ENCODE results near the gene DUS1L. TPM values are rescaled to one million over a fixed set of nuclear protein-coding genes. Genes with fewer than 3 reads are reported as not detected.

The DUS1L gene
- total and polyA plus RNA-seq, 12 donors, result 34.1 to 191 (median 44.1) TPM

- peaks cover 5 to 87% (median 55%) of the 10 kb centered on the region in 9 donors for H3K36me3 ChIP-seq
- DNase-seq, result no peak
- 94 to 95% methylated on average over 19 to 20 of the region's 20 CpGs for WGBS, 2 donors
Measured at GRCh38 chr17:82092628-82092994, 27.0 kb upstream of the DUS1L start.

GRCh38 chr17:82092094-82092586, 26.5 kb upstream of the DUS1L start:
- Histone ChIP-seq H3K9me3 (no peaks in the 10 kb centered on the region), H3K4me1 (peaks cover 6 to 12% (median 10%) of the 10 kb centered on the region in 9 donors), H3K27ac (no peak overlapping the region), H3K36me3 (peaks cover 5 to 92% (median 59%) of the 10 kb centered on the region in 9 donors), H3K4me3 (no peak overlapping the region), H3K27me3 (no peaks in the 10 kb centered on the region)
- TF ChIP-seq CTCF (IDR thresholded peaks at IDR 0.05), result no peak
- intact Hi-C loops (cut with DNase I), result no loop called here
- ATAC-seq (no peak), DNase-seq (no peak)
- 89 to 95% methylated on average over 20 to 23 of the region's 23 CpGs for WGBS, 2 donors

More at GRCh38 chr17:82092628-82092994, 27.0 kb upstream of the DUS1L start:
- H3K4me1 ChIP-seq, result peaks cover 6 to 17% (median 12%) of the 10 kb centered on the region in 9 donors
- no peaks in the 10 kb centered on the region for H3K27me3 ChIP-seq
- ATAC-seq, result no peak
- H3K27ac ChIP-seq, result no peak overlapping the region
- no peak for TF ChIP-seq CTCF (IDR thresholded peaks at IDR 0.05)
- no peaks in the 10 kb centered on the region for H3K9me3 ChIP-seq
- H3K4me3 ChIP-seq, result no peak overlapping the region
- intact Hi-C loops (cut with DNase I), result no loop called here

- Histone ChIP-seq H3K9me3 (no peaks in the 10 kb centered on the region), H3K27me3 (no peaks in the 10 kb centered on the region), H3K36me3 (peaks cover 5 to 99% (median 66%) of the 10 kb centered on the region in 9 donors), H3K4me1 (peaks cover under 1 to 6% (median 3%) of the 10 kb centered on the region in 9 donors), H3K4me3 (no peak overlapping the region), H3K27ac (no peak overlapping the region)
- DNase-seq, result peak in 1 of 2 donors; percentile 8
- WGBS, 2 donors, result 95 to 97% methylated on average over 37 of the region's 37 CpGs
- intact Hi-C loops (cut with DNase I), result no loop called here
- TF ChIP-seq CTCF (IDR thresholded peaks at IDR 0.05), result no peak
- ATAC-seq, result no peak
Measured at GRCh38 chr17:82091264-82092066, 25.9 kb upstream of the DUS1L start.

- DNase-seq, result no peak
- 94 to 97% methylated on average over 29 of the region's 29 CpGs for WGBS, 2 donors
- Histone ChIP-seq H3K36me3 (peaks cover 5 to 100% (median 73%) of the 10 kb centered on the region in 9 donors), H3K9me3 (no peaks in the 10 kb centered on the region), H3K27me3 (no peaks in the 10 kb centered on the region), H3K4me1 (no peaks in the 10 kb centered on the region), H3K27ac (no peak overlapping the region), H3K4me3 (no peak overlapping the region)
- no peak for ATAC-seq
- intact Hi-C loops (cut with DNase I), result no loop called here
- no peak for TF ChIP-seq CTCF (IDR thresholded peaks at IDR 0.05)
Measured at GRCh38 chr17:82090549-82091263, 25.1 kb upstream of the DUS1L start.
